Medulla oblongata (tissue), 1 donor: ENCODE results near the gene UPK3A.
"Not testable (repeated sequence)": the region's sequence is repeated elsewhere in the genome, so short reads cannot be mapped to it uniquely, and the experiment has no call there.

Experiments used
- DNase-seq: peaks from one replicate; pipeline ENCODE4 v3.0.0-alpha.2; 2015; ENCODE audit errors: extremely low spot score

The UPK3A gene

DNA sequence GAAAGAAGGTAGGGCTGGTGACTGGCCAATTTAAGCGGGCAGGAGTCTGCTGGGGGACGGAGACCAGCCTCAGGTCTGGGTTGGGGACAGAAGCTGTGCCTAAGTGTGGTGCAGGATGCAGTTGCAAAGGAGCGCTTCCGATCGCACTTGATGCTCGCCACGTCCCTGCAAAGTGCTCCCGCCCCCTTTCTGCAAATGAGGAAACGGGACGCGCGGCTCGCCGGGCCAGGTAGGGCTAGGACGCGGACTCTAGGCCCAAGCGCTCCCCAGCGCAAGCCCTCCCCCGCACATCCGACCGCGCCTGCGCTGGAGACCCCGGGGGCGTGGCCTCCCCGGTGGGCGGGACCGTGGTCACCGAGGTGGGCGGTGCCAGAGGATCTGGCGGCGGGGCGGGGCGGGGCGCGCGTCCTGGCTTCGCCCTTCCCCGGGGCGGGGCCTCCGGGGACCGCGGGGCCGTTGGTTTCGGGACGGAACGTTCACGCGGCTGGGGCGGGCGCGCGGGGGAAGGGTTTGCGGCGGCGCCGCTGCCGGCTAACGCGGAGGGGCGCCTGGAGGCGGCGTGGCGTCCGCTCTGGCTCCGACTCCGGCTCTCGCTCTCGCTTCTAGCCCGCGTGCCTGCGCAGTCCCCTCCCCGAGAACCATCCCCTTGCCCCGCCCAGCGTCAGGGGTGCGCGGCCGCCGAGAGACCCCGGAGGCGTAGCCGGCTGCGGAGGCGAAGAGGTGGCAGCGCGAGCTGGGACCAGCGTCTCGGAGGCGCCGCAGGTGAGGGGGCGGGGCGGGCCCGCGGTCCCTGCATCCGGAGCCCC, 24.9 kb downstream of the UPK3A start, which contains the start of gene FAM118A:
FAM118A (plus strand) TSS at position 513 of the 806 bp plus-strand sequence. CDS start 12,446 bp downstream, outside the sequence.
- DNase-seq, result peak; percentile 95

DNA sequence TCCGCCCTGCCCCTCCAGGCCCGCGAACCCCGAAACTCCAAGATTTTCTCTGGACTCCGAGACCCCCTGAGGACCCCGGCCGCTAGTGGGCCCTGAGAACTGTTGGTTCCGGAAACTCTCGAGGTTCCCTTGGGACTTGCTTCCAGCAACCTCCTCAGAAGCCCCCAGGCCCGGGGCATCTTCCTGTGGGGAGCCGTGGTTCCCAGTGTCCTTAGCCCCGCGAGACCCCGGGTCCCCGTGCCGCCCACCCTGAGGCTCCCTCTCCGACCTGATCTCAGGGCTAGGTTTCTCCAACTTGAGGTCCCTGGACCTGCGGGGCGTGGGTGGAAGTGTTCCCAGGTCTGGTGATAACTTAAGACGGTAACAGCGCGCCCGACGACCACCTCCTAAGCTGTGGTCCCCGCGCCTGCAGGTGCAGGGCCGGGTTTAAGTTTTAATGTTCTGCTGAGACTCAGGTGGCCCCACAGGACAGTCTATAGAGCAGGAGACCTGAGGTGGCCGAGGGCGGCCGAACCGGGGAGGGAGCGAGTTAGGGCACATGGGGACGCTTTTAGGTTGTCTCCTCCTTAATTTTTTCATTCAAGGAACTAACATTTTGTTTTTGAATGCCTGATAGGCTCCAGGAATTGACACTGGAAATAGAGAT, 25.7 kb downstream of the UPK3A start:
- no peak for DNase-seq

DNA sequence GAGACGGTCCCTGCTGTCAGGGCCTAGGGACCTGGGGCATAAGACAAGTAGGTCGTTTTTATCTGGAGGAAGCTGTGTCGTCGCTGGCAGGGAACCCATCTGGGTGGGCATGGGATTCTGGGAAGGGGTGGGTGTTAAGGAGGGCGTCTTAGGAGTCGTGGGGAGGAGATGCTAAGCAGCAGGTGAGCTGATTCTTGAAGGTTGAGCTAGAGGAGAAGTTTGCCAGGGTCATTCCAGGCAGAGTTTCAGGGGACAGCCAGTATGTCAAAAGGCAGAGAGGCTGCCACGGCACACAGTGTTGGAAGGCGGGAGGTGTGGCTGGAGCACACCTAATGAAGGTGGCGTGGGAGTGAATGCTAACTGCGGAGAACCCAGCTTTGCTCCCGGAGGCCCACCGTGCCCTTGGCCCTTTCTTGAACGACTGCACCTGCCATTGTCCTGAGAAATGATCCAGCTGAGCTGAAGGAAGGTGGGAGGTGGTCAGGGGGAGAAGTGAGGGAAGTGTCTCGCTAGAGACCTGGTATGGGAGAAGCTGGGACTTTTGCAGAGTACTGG, 26.3 kb downstream of the UPK3A start:
- DNase-seq, result no peak

DNA sequence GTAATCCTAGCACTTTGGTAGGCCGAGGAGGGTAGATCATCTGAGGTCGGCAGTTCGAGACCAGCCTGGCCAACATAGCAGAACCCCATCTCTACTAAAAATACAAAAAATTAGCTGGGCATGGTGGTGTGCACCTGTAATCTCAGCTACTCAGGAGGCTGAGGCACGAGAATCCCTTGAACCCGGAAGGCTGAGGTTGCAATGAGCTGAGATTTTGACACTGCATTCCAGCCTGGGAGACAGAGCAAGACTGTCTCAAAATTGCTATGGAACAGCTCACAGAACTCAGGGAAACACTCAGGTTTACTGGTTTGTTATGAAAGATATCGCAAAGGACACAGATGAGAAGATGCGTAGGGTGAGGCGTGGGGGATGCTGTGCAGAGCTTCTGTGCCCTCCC, 27.7 kb downstream of the UPK3A start:
- DNase-seq, result no peak

DNA sequence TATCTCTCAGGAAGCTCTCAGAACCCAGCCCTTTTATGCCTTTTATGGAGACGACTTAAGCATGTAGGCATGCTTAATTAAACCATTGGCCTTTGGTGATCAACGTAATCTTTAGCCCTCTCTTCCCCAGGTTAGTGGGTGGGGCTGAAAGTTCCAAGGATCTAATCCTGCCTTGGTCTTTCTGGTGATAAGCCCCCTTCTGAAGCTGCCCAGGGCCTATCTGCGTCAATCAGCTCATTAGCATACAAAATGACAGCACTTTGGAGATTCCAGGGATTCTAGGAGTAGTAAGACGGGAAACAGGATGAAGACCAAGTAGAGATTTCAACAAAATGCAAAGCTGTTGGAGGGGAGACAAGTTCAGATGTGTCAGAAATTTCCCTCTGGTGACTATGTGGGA, 28.1 kb downstream of the UPK3A start:
- no peak for DNase-seq

DNA sequence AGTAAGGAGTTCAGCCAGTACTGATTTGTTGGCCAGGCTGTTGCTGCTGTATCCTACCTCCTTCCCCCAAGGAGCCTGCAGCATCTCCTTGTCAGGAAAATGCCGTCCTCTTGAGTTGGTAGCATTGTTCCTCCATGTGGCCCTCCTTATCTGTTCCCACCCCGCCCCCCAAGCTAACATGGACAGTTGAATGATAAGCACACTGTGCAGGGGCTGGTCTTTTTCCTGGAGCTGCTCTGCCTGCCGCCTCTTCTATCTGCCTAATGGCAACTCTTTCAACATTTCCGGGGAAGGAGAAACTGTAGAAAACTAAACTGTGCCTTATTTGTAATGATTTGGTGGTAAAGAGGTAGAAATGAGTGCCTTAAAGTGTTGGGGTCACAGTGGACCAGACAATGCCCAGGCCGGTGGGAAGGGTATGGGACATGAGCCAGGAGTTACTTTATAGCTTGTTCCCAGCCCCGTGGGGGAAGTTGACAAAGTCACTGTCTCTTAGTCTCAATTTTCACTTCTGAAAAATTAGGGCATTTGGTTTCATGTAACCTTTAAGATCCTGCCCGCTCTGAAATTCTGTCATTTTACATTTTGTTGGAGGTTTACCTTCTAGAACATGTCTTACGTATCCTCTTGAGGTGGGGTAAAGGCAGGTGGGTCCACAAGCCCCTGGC, 29.4 kb downstream of the UPK3A start:
- DNase-seq, result no peak

DNA sequence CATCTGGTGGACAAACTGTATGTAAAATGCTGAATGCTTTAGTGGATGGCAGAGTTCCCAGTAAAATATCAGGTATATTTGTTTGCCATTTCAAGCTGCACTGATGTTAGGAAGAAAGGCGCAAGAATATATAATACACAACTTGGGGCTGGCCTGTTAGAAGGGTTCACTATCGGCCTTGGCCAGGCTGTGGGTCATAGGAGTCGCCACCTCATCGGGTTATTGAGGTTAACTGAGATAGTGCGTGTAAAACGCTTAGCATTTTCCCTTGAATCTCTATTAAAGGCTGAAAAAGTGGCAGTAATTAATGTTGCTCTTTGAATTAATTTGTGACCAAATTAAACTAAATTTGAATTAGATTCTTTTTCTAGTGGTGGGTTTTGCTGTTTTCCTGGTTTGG, 30.0 kb downstream of the UPK3A start:
- no peak for DNase-seq

DNA sequence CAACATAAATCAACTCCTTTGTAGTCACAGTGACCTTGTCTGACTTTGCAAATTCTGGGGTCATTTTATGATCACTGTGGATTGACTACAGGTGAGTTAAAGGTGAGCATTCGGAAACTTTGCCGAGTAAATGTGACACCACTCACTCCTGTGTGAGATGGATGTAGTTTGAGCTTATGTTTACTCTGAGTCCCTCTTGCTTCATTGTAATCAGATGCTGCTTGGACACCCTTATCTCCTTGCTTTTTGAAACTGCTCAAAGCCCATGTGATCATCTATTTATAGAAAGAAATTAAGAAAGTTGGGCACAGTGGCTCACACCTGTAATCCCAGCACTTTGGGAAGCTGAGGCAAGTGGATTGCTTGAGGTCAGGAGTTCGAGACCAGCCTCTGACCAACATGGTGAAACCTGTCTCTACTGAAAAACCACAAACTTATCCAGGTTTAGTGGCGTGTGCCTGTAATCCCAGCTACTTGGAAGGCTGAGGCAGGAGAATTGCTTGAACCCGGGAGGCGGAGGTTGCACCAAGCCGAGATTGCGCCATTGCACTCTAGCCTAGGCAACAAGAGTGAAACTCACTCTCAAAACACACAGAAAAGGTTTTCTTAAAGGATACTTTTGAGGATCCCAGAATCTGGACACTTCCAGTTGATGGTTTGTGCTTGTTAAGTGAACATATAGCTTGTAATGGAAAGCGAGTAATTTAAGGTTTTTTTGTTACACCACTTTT, 32.2 kb downstream of the UPK3A start:
- DNase-seq, result no peak

DNA sequence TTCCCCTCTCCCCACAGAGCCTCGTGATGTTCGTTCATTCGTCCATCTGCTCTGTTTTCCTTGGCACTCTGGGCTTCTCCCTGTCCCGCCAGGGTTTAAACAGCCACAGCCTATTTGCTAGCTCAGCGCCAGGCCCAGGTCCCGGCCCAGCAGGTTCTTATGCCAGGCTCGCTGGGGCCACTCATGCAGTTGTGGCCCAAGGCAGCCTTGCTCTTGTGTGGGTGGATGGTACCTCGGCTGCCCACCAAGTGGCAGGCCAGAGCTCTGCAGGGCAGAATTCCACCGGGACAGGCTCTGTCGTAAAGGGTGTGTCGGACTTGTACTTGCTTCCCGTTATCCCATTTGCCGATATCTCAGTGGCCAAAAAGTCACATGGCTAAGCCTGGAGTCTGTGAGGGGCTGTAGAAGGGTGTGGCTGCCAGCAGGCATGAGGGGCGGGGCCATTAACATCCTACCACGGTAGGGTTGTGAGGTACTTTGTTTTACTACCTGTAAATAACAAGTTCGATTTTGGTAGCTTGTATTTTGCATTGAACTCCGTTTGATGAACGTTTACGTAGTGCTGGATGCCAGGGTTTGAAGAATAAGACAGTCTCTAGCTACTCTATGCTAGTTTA, 32.9 kb downstream of the UPK3A start:
- peak; percentile 73 for DNase-seq

DNA sequence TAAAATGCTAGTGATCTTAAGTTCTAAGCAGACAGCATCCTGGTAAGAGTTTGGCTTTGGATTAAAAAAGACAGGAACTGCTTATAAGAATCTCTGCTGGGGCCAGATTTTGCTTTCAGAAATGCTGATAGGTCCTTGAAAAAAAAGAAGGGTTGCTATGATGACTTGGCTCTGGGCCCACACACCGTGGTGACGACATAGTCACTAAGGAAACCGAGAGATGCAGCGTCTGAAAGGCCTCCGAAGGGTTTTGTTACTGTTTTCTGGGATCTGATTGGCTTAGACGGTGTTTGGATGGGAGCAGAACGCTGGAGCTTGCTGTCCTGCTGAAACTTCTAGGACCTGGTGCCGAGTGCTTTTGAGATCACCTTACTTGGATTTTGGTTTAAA, 33.4 kb downstream of the UPK3A start:
- peak; percentile 81 for DNase-seq

DNA sequence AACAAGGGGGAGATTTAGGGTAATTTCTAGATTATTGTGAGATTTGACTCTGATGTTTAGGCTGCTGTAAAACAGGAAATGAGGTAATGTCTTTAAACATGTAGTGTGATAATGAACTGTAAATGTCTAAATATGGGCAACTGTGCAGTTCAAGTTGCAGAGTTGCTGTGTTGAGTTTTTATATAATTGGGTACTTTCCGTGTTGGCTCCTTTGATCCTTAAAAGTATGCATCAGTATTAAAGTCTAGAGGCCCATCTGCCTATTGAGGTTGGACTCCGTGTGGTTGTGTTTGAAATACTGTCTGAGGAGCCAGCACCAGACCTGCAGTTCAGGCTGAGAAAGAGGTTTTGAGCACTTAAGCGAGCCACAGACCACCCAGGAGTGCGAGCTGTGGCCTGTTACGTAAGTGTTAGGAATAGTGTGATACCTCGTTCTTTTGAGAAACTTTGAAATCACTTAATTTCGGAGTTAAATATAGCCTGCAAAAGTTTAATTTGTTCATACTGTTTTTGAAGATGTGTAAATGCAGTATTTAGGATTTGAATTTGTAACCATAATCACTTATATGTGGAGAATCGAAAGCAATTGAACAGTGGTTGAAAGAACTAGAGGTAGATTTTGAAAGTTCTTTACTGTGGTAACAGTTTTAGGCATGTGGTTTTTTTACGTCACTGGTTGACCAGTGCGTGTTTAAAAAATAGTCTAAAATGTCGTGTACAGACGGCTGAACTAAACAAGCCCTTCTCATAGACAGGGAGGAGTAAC, 34.0 kb downstream of the UPK3A start:
- no peak for DNase-seq

DNA sequence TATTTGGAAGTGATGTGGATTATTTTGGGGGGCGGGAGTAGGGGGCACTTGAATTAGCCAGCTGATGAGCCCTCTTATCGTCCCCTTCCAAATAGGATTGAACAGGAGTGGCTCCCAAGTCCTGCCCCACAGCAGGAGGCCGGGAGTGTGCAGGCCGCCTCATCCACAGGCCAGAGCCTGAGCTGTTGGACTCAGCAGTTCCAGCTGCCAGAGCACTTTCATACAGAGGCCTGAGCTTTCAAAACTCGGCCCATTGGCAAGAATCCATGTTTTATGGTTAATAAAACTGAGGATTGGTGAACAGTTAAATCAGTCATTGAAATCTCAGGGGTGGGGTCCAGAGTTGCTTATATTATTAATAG, 34.6 kb downstream of the UPK3A start:
- peak; percentile 19 for DNase-seq

DNA sequence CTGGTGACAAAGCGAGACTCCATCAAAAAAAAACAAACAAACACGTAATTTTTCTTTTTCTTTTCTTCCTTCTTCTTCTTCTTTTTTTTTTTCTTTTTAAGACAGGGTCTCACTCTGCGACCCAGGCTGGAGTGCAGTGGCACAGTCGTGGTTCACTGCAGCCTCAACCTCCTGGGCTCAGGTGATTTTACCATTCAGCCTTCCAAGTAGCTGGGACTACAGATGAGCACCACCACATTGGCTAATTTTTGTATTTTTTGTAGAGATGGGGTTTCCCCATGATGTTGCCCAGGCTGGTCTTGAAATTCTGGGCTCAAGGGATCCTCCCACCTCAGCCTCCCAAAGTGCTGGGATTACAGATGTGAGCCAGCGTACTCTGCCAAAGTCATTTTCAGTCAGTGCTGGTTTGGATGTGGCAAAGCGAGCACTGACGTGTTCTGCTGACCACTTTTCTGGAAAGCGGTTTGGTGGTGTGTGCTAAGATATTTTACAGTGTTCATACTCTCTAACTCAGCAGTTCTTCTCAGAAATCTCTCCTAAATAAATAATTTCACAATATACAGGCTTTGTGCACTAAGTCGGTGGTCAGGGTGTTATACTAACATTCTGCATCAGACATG, 35.7 kb downstream of the UPK3A start:
- no peak for DNase-seq

DNA sequence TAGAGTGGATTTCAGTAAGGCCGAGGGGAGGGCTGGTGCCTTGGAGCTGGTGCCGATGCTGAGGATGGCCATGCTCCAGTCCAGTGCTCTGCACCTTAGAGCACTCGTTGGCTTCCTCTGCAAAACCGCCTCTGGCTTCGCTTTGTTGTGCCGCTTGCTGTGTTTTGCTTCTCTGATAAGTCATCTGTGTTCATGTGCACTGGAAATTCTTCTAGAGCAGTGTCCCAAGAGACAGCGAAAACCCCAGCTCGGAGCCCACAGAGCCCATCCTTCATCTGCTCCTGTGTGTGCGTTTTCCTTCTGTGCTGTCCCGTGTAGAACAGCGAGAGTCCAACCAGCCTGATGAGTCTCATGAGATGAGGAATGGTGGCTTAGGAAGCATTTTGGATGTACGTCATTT, 37.1 kb downstream of the UPK3A start:
- DNase-seq, result no peak

DNA sequence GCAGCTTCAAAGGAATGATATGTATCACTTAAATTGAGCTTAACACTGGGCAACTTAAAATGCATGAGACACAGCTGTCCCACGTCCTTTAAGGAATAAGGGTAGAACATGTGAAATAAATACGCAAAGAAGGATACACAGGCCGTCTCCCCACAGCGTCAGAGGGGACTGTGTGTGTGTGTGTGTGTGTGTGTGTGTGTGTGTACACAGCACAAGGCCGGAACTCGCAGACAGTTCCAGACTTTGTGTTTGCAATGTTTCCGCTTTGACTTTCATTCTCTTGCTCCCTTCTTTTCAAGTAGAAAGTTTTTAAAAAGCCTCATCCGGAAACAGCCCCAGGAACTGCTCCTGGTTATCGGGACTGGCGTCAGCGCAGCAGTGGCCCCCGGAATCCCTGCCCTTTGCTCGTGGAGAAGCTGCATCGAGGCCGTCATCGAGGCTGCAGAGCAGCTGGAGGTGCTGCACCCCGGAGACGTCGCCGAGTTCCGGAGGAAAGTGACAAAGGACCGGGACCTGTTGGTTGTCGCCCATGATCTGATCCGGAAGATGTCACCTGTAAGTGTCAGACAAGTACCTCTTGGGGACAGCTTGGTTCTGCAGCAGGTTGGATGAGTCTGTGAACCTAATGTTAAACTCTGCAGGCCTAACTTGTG, 38.2 kb downstream of the UPK3A start:
- DNase-seq, result no peak

DNA sequence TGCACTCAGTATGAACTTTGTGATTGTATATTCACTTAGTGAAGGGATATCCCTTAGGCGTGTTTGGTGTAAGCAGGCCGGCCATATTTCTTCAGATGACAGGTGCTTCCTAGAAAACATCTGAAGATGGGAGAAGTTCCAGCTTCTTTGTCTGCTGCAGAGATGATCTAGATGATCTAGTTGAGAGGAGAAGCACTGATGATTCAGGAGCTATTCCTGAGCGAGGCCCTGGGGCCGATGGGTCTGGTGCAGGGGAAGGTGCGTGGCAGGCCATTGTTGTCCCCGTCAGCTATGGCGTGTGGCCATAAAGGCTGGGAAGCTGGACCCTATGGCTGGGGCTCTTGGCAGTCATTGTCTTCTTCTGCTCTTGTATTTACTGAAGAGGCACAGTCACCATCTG, 38.9 kb downstream of the UPK3A start:
- no peak for DNase-seq

DNA sequence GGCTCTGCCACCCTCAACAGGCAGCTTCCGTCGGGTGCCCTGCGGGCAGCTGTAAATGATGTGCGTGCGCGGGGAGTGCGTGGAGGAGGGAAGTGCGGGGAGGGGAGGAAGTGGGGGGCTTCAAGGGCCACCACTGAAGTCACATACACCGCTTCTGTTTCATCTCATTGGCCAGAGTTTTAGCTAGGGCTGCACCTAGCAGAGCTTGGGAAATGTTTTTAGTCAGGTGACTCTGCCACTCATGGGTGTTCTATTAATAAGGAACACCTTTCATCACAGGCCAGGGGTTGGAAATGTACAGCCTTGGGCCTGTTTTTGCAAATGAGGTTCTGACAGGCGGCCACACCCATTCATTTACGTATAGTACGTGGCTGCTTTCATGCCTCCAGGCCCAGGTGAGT, 39.6 kb downstream of the UPK3A start:
- no peak for DNase-seq

DNA sequence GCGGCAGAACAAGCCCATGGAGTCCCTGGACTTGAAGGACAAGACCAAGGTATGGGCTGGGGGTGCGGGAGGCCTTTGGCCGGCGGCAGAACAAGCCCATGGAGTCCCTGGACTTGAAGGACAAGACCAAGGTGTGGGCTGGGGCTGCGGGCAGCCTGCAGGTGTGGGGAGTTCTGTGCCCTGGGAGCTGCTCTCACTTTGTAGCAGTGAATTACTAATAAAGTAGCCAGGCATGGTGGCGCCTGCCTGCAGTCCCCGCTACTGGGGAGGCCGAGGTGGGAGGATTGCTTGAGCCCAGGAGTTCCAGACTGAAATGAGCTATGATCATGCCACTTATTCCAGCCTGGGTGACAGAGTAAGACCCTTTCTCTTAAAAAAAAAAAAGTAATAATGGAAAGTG, 43.5 kb downstream of the UPK3A start:
- DNase-seq, result not testable (repeated sequence)

DNA sequence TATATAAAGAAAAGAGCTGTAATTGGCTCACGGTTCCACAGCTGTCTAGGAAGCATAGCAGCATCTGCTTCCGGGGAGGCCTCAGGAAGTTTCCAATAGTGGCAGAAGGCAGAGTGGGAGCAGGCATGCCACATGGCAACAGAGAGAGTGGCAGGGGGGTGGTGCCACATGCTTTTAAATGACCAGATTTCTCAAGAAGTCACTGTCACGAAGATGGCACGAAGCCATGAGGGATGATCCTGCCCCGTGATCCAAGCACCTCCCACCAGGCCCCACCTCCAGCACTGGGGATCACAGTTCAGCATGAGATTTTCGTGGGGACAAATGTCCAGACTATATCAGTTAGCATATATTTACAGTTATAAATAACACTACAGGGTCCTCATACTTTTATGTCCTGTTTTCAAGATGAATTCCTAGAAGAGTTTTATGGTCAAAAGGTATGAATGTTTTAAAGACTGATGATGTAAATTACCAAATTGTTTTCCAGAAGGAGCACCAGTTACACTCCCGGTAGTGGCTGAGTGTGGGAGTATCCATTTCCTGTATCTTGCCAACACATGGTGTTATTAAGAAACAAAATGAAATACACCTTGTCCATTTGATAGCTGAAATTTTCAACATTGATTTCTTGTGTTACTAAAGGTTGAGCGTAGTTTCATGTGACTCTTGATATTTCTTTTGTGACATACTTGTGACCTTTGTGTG, 44.2 kb downstream of the UPK3A start:
- DNase-seq, result peak; percentile 28
